Posterior cingulate gyrus (tissue), 11 donors: ENCODE measurements around the gene DRD1.
"Not testable (repeated sequence)": the region's sequence is repeated elsewhere in the genome, so short reads cannot be mapped to it uniquely, and the experiment has no call there.

Source experiments
- DNase-seq, 10 donors: peaks; one replicate each; pipeline versions ENCODE4 v3.0.0 to v3.0.0-alpha.2; 2020 to 2021; ENCODE audit warnings: mixed read lengths in 3 of 10
- intact Hi-C: fragments of 100-400 bp; cut with DNase I; formaldehyde crosslinking; loops from one replicate; pipeline ENCODE4 v1.15.1; 2023

DRD1 gene

DNA sequence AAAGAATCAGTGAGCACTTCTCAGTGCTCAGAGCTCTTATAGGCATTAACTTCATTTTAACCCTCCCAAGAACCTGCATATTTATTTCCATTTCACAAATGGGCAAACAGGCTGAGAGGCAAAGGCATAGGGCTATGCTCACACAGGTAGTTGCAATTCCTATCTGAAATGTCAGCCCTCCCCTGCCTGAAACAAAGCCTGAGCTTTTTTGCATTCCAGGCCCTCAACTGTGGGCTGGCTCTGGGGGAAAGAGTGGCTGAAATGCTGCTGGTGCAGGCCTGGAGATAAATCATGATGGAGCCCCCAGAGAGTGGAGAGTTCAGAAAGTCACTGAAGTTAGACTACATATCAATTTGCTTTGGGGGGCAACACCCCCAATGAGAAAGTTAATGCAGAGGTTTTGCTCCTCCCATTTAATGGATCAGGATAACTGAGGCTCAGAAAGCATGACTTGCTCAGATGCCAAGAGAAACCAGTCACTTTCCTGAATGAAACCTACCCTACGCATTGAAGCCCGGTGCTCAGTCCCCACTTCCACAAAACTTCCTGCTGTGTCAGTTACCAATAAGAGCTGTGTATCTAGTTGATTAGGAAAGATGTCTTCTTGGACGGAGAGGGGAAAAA lies 5.6 kb downstream of the DRD1 start:
- intact Hi-C loops: no loop called here
- DNase-seq: no peak

DNA sequence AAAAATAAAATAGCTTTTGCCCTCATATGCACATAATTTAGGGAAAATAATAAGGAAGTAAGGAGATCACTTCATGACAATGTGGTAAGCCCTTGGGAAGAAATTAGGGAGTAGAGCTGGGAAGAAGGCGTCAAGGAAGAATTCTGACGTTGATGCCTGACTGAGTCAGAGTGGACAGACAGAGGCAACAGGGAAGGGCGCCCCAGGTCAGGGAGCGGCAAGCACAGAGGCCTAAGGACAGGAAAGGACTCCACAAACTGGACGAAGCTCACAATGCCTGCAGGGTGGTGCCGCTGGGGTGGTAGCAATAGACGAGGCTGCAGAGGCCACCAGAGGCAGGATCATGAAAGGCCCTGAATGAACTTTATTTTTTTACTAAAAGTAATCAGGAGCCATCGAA lies 7.6 kb downstream of the DRD1 start:
- DNase-seq: no peak
- intact Hi-C loops: no loop called here

DNA sequence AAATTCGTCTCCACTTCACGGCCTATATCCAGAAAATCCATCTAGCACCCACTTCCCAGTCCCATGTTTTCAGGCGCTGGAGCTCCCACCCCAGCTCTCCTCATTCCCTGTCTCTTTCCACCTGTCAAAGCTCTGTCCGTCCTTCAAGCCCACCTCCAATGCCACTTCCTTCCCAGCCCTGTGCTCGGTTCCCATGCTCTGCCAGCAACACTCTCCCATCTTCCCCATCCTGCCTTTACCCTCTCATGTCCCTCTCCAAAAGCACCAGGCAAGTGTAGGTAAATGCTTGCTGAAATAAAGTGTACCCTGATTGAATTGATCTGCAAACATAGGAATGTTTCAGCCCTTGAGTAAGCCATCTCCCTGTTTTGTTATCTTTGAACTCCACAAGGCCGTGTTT lies 9.2 kb downstream of the DRD1 start:
- no peak for DNase-seq

DNA sequence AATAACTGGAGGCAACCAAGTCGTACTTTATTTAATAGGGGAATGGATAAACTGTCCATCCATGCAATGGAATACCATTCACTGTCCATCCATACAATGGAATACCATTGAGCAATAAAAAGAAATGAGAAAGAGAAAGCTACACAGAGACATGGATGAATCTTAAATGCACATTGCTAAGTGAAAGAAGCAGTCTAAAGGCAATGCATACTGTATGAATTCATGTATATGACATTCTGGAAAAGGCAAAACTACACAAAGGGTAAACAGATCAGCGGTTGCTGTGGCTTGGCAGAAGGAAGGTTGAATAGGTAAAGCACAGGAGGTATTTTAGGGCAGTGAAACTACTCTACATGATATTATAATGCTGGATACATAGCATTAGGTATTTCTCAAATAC lies 16.2 kb downstream of the DRD1 start:
- intact Hi-C loops: no loop called here
- no peak for DNase-seq

More for the DNA sequence above, 9.2 kb downstream of the DRD1 start:
- intact Hi-C loops: no loop called here

DNA sequence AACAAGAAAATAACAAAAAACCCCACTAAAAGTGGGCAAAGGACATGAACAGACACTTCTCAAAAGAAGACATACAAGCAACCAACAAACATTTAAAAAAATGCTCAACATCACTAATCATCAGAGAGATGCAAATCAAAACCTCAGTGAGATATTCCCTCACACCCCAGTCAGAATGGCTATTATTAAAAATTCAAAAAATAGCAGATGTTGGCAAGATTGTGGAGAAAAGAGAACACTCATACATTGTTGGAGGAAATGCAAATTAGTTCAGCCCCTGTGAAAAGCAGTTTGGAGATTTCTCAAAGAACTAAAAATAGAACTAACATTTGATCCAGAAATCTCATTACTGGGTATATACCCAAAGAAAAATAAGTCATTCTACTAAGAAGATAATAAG lies 19.4 kb downstream of the DRD1 start:
- DNase-seq, intact Hi-C loops: not testable (repeated sequence)

DNA sequence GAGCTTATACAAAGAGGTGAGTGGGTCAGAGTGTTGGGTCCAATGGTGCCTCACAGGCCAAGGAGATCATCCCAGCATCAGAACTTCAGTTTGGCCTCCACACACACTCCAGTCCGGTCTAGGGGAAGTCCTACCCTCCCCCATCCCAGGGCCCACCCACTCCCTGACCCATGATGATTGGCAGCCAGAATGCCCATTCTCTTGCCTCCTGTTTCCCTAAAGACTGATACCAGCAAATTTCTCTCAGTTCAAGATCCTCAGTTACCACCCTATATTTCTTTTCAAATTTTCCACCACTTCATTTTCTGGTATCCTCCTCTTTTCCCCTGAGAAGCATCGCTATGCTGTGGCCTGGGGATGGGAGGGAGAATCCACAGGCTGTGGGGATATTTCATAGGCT lies 21.9 kb downstream of the DRD1 start:
- intact Hi-C loops: no loop called here
- no peak for DNase-seq

DNA sequence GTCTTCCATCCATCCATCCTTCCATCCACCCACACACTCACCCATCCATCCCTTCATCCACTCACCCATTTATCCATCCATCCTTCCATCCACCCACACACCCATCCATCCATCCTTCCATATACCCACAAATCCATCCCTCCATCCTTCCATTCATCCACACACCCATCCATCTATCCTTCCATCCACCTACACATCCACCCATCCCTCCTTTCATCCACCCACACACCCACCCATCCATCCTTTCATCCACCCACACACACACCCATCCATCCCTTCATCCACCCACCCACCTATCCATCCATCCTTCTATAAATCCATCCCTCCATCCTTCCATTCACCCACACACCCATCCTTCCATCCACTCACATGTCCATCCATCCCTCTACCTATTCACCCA lies 23.6 kb downstream of the DRD1 start:
- DNase-seq: no peak
- intact Hi-C loops: no loop called here

DNA sequence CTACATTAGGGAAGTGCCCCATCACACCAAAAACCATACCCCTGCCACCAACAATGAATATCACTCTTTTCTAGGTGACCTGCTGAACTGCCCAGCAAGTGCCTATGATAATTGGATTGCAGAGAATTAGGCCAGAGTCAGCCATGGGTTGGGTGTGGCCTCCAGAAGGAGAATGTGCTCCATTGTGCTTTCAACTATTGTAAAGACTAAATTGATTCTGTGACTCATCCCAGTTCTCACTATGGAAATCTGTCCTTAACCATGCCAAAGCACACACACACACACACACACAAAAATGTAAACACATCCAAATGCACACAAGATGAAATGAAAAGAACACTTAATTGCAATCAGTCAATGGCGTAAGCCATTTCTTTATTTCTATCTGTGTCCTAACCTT lies 25.7 kb downstream of the DRD1 start:
- intact Hi-C loops: no loop called here

DNA sequence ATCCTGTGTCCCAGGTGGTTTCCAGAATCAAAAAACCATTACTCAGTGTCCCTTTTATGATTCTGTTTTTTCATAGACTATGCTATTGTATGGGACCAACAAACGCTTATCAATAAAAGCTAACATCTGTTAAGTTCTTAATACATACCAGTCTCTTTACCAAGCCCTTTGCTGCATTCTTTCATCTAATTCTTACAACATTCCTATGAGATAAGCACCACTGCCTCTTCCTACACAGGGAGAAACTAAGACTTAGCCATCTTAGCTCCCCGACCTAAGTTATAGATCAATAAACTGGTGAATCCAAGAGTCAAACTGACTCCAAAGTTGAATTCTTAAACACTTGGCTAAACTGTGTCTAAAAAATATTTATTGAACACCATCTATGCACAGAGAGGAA lies 26.6 kb downstream of the DRD1 start:
- intact Hi-C loops: no loop called here
- no peak for DNase-seq

More for the DNA sequence above, 25.7 kb downstream of the DRD1 start:
- no peak for DNase-seq

DNA sequence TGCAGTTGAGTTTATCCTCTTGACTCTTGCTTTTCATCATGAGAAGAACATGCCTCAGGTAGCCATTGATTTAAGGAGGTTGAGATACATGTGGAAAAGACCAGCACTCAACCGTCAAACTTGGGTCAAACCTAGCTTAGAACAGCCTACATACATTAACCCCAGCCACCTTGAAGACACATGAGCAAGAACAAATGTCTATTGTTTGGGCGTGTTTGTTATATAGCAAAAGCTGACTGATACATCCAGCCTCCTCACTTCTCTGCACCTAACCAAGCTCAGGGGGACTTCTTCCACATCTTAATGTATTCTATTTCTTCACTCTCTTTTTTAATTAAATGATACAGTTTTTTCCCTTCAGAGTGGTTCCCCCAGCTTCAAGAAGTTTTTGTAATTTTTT lies 28.7 kb downstream of the DRD1 start:
- DNase-seq: no peak
- intact Hi-C loops: no loop called here

DNA sequence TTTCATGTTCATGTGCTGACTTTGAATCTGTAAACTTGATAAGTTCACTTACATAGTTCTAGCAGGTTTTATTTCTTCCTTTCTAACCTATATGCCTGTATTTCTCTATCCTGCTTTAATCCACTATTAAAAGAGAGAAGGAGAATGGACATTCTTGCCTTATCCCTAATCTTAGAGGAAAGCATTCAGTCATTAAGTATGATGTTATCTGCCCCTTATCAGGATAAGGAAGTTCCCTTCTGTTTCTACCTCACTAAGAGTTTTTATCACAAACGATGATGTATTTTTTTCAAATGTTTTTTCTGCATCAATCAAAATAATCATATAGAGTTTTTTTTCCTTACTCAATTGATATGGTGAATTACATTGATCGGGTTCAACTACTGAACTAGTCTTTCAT lies 33.1 kb downstream of the DRD1 start:
- no peak for DNase-seq
- intact Hi-C loops: no loop called here

DNA sequence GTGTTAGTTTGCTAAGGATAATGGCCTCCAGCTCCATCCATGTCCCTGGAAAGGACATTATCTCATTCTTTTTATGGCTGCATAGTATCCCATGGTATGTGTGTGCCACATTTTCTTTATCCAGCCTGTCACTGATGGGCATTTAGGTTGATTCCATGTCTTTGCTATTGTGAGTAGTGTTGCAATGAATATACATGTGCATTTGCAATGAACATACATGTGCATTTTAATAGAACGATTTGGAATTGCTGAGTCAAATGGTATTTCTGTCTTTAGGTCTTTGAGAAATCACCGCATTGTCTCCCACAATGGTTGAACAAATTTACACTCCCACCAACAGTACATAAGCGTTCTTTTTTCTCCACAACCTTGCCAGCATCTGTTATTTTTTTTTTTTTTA lies 37.7 kb downstream of the DRD1 start:
- no peak for DNase-seq
- intact Hi-C loops: no loop called here

DNA sequence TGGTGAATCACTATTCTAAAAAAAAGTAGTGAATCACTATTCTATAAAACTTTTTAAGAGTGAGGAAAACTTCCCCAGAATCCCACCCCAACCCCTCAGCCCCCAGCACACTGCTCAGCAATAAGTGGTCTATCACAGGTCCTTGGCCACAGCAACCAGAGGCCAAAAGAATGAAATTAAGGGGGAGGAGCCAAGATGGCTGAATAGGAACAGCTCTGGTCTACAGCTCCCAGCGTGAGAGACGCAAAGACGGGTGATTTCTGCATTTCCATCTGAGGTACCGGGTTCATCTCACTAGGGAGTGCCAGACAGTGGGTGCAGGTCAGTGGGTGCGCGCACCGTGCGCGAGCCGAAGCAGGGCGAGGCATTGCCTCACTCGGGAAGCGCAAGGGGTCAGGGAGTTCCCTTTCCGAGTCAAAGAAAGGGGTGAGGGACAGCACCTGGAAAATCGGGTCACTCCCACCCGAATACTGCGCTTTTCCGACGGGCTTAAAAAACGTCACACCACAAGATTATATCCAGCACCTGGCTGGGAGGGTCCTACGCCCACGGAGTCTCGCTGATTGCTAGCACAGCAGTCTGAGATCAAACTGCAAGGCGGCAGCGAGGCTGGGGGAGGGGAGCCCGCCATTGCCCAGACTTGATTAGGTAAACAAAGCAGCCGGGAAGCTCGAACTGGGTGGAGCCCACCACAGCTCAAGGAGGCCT lies 46.2 kb downstream of the DRD1 start:
- DNase-seq, intact Hi-C loops: not testable (repeated sequence)

DNA sequence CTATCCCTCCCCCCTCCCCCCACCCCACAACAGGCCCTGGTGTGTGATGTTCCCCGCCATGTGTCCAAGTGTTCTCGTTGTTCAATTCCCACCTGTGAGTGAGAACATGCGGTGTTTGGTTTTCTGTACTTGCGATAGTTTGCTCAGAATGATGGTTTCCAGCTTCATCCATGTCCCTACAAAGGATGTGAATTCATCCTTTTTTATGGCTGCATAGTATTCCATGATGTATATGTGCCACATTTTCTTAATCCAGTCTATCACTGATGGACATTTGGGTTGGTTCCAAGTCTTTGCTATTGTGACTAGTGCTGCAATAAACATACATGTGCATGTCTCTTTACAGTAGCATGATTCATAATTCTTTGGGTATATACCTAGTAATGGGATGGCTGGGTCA lies 48.6 kb downstream of the DRD1 start:
- DNase-seq, intact Hi-C loops: not testable (repeated sequence)

DNA sequence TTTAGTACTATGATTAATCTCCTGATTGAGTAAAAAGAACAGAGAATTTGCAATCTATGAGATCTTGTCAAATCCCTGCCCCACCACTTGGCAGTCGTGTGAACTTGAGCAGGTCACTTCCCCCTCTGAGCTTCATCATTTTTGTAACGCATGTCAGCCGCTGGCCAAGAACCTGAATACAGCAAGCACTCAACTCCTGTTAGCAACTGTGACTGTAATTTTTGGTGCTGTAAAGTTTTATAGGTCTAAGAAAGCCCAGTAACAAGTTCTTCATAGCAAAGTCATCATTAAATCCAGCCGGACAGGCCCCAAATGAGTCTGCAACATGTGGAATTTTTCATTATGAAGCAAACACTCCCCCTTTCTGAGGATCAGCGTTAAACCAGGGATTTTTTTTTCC lies 49.4 kb downstream of the DRD1 start:
- intact Hi-C loops: no loop called here
- no peak for DNase-seq

DNA sequence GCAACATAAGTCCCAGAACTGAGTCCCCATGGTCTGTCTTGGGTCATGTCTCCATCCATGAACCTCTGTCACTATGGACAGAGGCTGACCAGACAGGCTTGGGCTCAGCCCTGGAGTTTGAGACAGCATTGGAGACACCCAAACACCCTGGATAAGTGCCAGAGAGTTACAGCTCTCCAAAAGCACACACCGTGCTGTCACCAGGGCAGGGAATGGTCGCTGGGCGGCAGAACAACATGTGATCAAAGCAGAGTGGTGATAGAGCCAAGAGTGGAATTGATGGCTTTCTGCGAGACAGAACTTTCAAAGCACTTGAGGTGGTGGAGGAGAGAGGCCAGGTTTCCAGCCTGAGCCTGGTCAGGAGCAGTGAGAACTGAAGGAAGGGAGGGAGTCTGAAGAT lies 50.1 kb downstream of the DRD1 start:
- intact Hi-C loops: no loop called here
- DNase-seq: no peak

DNA sequence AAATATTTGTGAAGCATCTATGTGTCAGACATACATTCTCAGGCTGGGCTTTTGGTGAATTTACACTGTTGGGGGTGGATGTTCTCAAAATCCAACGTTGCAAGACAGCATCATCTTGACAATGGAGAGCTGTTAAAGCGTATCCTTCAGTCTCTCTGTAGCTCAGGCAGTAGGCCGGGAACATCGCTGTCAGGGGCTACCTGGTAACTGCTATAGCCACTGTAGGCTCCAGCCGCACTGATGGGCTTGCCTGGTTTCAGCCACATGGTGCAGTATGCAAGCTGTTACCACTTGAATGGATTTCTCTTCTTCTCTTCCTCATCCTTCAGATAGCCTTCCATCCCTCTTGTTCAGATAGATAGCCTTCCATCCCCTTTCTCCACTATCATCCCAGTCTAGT lies 51.7 kb downstream of the DRD1 start:
- no peak for DNase-seq
- intact Hi-C loops: no loop called here

DNA sequence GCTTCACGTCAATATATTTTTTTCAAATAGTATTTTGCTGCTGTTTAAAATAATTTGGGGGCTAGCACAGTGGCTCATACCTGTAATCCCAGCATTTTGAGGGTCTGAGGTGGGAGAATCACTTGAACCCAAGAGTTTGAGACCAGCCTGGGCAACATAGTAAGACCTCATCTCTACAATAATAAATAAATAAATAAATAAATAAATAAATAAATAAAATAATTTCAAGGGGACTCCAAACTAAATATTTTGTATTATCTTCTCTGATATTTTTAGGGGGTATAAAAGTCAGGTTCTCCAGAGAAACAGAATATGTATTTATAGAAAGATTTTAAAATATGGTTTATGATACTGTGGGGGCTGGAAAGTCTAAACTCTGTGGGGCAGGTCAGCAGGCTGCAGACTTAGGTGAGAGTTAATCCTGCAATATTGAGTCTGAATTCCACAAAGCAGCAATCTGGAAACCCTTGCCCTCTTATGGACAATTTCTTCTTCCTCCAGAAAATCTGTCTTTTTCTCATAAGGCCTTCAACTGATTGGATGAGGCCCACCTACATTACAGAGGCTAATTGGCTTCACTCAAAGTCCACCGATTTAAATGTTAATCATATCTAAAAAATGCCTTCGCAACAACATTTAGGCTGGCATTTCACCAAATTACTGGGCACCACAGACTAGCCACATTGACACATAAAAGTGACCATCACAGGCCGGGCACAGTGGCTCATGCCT lies 53.5 kb downstream of the DRD1 start:
- DNase-seq: no peak
- intact Hi-C loops: no loop called here
